ENCODE results near the gene E4F1.

DNA sequence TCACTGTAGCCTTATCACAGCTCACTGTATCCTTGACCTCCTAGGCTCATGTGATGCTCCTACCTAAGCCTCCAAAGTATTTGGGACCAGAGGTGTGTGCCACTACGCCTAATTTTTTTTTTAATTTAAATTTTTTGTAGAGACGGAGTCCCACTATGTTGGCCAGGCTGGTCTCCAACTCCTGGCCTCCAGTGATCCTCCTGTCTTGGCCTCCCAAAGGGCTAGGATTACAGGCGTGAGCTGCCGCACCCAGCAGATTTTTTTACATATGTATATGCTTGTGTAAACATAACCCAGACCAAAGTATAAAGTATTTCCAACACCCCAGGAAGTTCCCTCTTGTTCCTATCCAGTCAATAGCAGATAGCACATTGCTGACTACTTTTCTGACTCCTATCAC lies 7.1 kb upstream of the E4F1 start:
- TF ChIP-seq, protein P1, sequence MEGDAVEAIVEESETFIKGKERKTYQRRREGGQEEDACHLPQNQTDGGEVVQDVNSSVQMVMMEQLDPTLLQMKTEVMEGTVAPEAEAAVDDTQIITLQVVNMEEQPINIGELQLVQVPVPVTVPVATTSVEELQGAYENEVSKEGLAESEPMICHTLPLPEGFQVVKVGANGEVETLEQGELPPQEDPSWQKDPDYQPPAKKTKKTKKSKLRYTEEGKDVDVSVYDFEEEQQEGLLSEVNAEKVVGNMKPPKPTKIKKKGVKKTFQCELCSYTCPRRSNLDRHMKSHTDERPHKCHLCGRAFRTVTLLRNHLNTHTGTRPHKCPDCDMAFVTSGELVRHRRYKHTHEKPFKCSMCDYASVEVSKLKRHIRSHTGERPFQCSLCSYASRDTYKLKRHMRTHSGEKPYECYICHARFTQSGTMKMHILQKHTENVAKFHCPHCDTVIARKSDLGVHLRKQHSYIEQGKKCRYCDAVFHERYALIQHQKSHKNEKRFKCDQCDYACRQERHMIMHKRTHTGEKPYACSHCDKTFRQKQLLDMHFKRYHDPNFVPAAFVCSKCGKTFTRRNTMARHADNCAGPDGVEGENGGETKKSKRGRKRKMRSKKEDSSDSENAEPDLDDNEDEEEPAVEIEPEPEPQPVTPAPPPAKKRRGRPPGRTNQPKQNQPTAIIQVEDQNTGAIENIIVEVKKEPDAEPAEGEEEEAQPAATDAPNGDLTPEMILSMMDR (IDR thresholded peaks at IDR 0.05; ENCODE audit: low read depth, low read length) = no peak
- no peak for TF ChIP-seq EZH2phosphoT487 (IDR thresholded peaks at IDR 0.05; ENCODE audit: low read depth)

All from OCI-LY3 (cell line).